Measurements from ENCODE around the gene GAL3ST3.
A peak's percentile ranks its signal among the peaks of the same experiment; 100 is the strongest.

GAL3ST3 gene

GRCh38 chr11:66042996-66043906, 5.7 kb downstream of the GAL3ST3 start:
- Histone ChIP-seq H3K4me2 (ENCODE audit: insufficient read depth, low read length, poor library complexity, severe bottlenecking) (no peak overlapping the region), H4K91ac (ENCODE audit: low read depth, low read length, poor library complexity) (no peak overlapping the region), H3K4me1 (ENCODE audit: control insufficient read depth in 2 of 2, insufficient read depth in 1 of 2, low read depth in 1 of 2, low read length in 2 of 2) (peaks cover 5 to 9% of the 10 kb centered on the region in 2 donors), H3K79me1 (ENCODE audit: low read depth, low read length) (peaks cover 11% of the 10 kb centered on the region), H2BK5ac (ENCODE audit: low read length) (no peak overlapping the region), H3K4ac (ENCODE audit: low read length) (no peak overlapping the region), H2BK15ac (ENCODE audit: low read length) (no peak overlapping the region), H3K27ac (replicated peaks; ENCODE audit: low read length) (no peak overlapping the region), H3K9me3 (replicated peaks in 1 of 2; ENCODE audit: control insufficient read depth in 2 of 2, insufficient read depth in 1 of 2, low read depth in 1 of 2, low read length in 2 of 2) (peaks cover 0 to 2% of the 10 kb centered on the region in 2 donors), H2BK120ac (ENCODE audit: low read depth, low read length) (no peak overlapping the region), H3K9ac (ENCODE audit: low read depth, low read length, poor library complexity) (no peak overlapping the region), H2AFZ (ENCODE audit: low read length) (no peak overlapping the region), H3K18ac (ENCODE audit: low read length) (no peak overlapping the region), H2BK12ac (ENCODE audit: low read length) (no peak overlapping the region), H3K23ac (ENCODE audit: low read depth, low read length, poor library complexity) (peak overlapping the region; percentile 51), H2AK5ac (ENCODE audit: low read depth, low read length) (no peak overlapping the region), H4K8ac (ENCODE audit: low read depth, low read length) (no peak overlapping the region), H3K14ac (ENCODE audit: low read length) (no peak overlapping the region), H3K27me3 (ENCODE audit: control insufficient read depth in 3 of 3, insufficient read depth in 3 of 3, low read depth in 1 of 3, low read length in 3 of 3) (no peaks in the 10 kb centered on the region), H3K36me3 (replicated peaks in 1 of 2; ENCODE audit: control insufficient read depth in 2 of 2, insufficient read depth in 2 of 2, low read length in 2 of 2) (peaks cover 0 to 27% of the 10 kb centered on the region in 2 donors), H3K4me3 (ENCODE audit: low read length in 2 of 2) (peak overlapping the region in 1 of 2 donors; percentile 29)
- no peak for DNase-seq (ENCODE audit: low spot score)
- WGBS, 2 donors (ENCODE audit: extremely low coverage in 2 of 2, insufficient read length in 2 of 2, insufficient replicate concordance in 1 of 2): no CpG with 5 or more reads among the region's 88 CpGs

- H3K9me3 ChIP-seq (replicated peaks in 1 of 2; ENCODE audit: control insufficient read depth in 2 of 2, insufficient read depth in 1 of 2, low read depth in 1 of 2, low read length in 2 of 2): peaks cover under 1 to 2% of the 10 kb centered on the region in 2 donors
- H3K14ac ChIP-seq (ENCODE audit: low read length): no peak overlapping the region
- no peak overlapping the region for H3K4ac ChIP-seq (ENCODE audit: low read length)
- H3K4me1 ChIP-seq (ENCODE audit: control insufficient read depth in 2 of 2, insufficient read depth in 1 of 2, low read depth in 1 of 2, low read length in 2 of 2): peaks cover 4 to 5% of the 10 kb centered on the region in 2 donors
- H3K27ac ChIP-seq (replicated peaks; ENCODE audit: low read length): no peak overlapping the region
- no peak overlapping the region for H2AK5ac ChIP-seq (ENCODE audit: low read depth, low read length)
- no peak overlapping the region for H4K91ac ChIP-seq (ENCODE audit: low read depth, low read length, poor library complexity)
- no peak overlapping the region for H3K23ac ChIP-seq (ENCODE audit: low read depth, low read length, poor library complexity)
- H2BK12ac ChIP-seq (ENCODE audit: low read length): no peak overlapping the region
- no peak overlapping the region for H3K18ac ChIP-seq (ENCODE audit: low read length)
- H3K27me3 ChIP-seq (ENCODE audit: control insufficient read depth in 3 of 3, insufficient read depth in 3 of 3, low read depth in 1 of 3, low read length in 3 of 3): no peaks in the 10 kb centered on the region
- H3K79me1 ChIP-seq (ENCODE audit: low read depth, low read length): peaks cover 9% of the 10 kb centered on the region
- no peak overlapping the region for H4K8ac ChIP-seq (ENCODE audit: low read depth, low read length)
- H2BK120ac ChIP-seq (ENCODE audit: low read depth, low read length): no peak overlapping the region
- no peak overlapping the region for H2BK15ac ChIP-seq (ENCODE audit: low read length)
- no CpG with 5 or more reads among the region's 81 CpGs for WGBS, 2 donors (ENCODE audit: extremely low coverage in 2 of 2, insufficient read length in 2 of 2, insufficient replicate concordance in 1 of 2)
- peaks cover 0 to 27% of the 10 kb centered on the region in 2 donors for H3K36me3 ChIP-seq (replicated peaks in 1 of 2; ENCODE audit: control insufficient read depth in 2 of 2, insufficient read depth in 2 of 2, low read length in 2 of 2)
- no peak overlapping the region for H3K9ac ChIP-seq (ENCODE audit: low read depth, low read length, poor library complexity)
- DNase-seq (ENCODE audit: low spot score): no peak
- H2AFZ ChIP-seq (ENCODE audit: low read length): no peak overlapping the region
- H3K4me3 ChIP-seq (ENCODE audit: low read length in 2 of 2): no peak overlapping the region
- no peak overlapping the region for H3K4me2 ChIP-seq (ENCODE audit: insufficient read depth, low read length, poor library complexity, severe bottlenecking)
- no peak overlapping the region for H2BK5ac ChIP-seq (ENCODE audit: low read length)
These were observed 6.5 kb downstream of the GAL3ST3 start for GRCh38 chr11:66042227-66042995.

GRCh38 chr11:66039765-66040164, 9.2 kb downstream of the GAL3ST3 start:
- WGBS, 2 donors (ENCODE audit: extremely low coverage in 2 of 2, insufficient read length in 2 of 2, insufficient replicate concordance in 1 of 2): no CpG with 5 or more reads among the region's 3 CpGs
- Histone ChIP-seq H3K27ac (replicated peaks; ENCODE audit: low read length) (no peak overlapping the region), H4K8ac (ENCODE audit: low read depth, low read length) (no peak overlapping the region), H2BK12ac (ENCODE audit: low read length) (no peak overlapping the region), H3K79me1 (ENCODE audit: low read depth, low read length) (peaks cover under 1% of the 10 kb centered on the region), H3K27me3 (ENCODE audit: control insufficient read depth in 3 of 3, insufficient read depth in 3 of 3, low read depth in 1 of 3, low read length in 3 of 3) (no peaks in the 10 kb centered on the region), H3K14ac (ENCODE audit: low read length) (no peak overlapping the region), H3K18ac (ENCODE audit: low read length) (no peak overlapping the region), H3K4ac (ENCODE audit: low read length) (no peak overlapping the region), H3K9me3 (replicated peaks in 1 of 2; ENCODE audit: control insufficient read depth in 2 of 2, insufficient read depth in 1 of 2, low read depth in 1 of 2, low read length in 2 of 2) (peaks cover 4% of the 10 kb centered on the region in 2 donors), H3K23ac (ENCODE audit: low read depth, low read length, poor library complexity) (no peak overlapping the region), H2AFZ (ENCODE audit: low read length) (no peak overlapping the region), H2BK5ac (ENCODE audit: low read length) (no peak overlapping the region), H2BK15ac (ENCODE audit: low read length) (no peak overlapping the region), H3K4me1 (ENCODE audit: control insufficient read depth in 2 of 2, insufficient read depth in 1 of 2, low read depth in 1 of 2, low read length in 2 of 2) (peaks cover 0 to 3% of the 10 kb centered on the region in 2 donors), H2AK5ac (ENCODE audit: low read depth, low read length) (no peak overlapping the region), H3K9ac (ENCODE audit: low read depth, low read length, poor library complexity) (no peak overlapping the region), H3K36me3 (replicated peaks in 1 of 2; ENCODE audit: control insufficient read depth in 2 of 2, insufficient read depth in 2 of 2, low read length in 2 of 2) (peaks cover 0 to 25% of the 10 kb centered on the region in 2 donors), H3K4me2 (ENCODE audit: insufficient read depth, low read length, poor library complexity, severe bottlenecking) (no peak overlapping the region), H4K91ac (ENCODE audit: low read depth, low read length, poor library complexity) (no peak overlapping the region), H3K4me3 (ENCODE audit: low read length in 2 of 2) (no peak overlapping the region), H2BK120ac (ENCODE audit: low read depth, low read length) (no peak overlapping the region)
- no peak for DNase-seq (ENCODE audit: low spot score)

GRCh38 chr11:66037327-66037726, 11.6 kb downstream of the GAL3ST3 start:
- Histone ChIP-seq H2AFZ (ENCODE audit: low read length) (no peak overlapping the region), H3K14ac (ENCODE audit: low read length) (no peak overlapping the region), H2BK15ac (ENCODE audit: low read length) (no peak overlapping the region), H3K18ac (ENCODE audit: low read length) (no peak overlapping the region), H3K36me3 (replicated peaks in 1 of 2; ENCODE audit: control insufficient read depth in 2 of 2, insufficient read depth in 2 of 2, low read length in 2 of 2) (peaks cover 0 to 14% of the 10 kb centered on the region in 2 donors), H3K4ac (ENCODE audit: low read length) (no peak overlapping the region), H3K27ac (replicated peaks; ENCODE audit: low read length) (no peak overlapping the region), H4K8ac (ENCODE audit: low read depth, low read length) (no peak overlapping the region), H3K9ac (ENCODE audit: low read depth, low read length, poor library complexity) (no peak overlapping the region), H2AK5ac (ENCODE audit: low read depth, low read length) (no peak overlapping the region), H3K4me2 (ENCODE audit: insufficient read depth, low read length, poor library complexity, severe bottlenecking) (no peak overlapping the region), H2BK12ac (ENCODE audit: low read length) (no peak overlapping the region), H4K91ac (ENCODE audit: low read depth, low read length, poor library complexity) (no peak overlapping the region), H2BK5ac (ENCODE audit: low read length) (no peak overlapping the region), H2BK120ac (ENCODE audit: low read depth, low read length) (no peak overlapping the region), H3K9me3 (replicated peaks in 1 of 2; ENCODE audit: control insufficient read depth in 2 of 2, insufficient read depth in 1 of 2, low read depth in 1 of 2, low read length in 2 of 2) (peaks cover 4% of the 10 kb centered on the region in 2 donors), H3K79me1 (ENCODE audit: low read depth, low read length) (no peaks in the 10 kb centered on the region), H3K4me3 (ENCODE audit: low read length in 2 of 2) (no peak overlapping the region), H3K4me1 (ENCODE audit: control insufficient read depth in 2 of 2, insufficient read depth in 1 of 2, low read depth in 1 of 2, low read length in 2 of 2) (peaks cover 0 to 2% of the 10 kb centered on the region in 2 donors), H3K23ac (ENCODE audit: low read depth, low read length, poor library complexity) (no peak overlapping the region), H3K27me3 (ENCODE audit: control insufficient read depth in 3 of 3, insufficient read depth in 3 of 3, low read depth in 1 of 3, low read length in 3 of 3) (peaks cover 0 to 2% (median 0%) of the 10 kb centered on the region in 3 experiments)
- DNase-seq (ENCODE audit: low spot score): no peak
- no CpG with 5 or more reads among the region's 3 CpGs for WGBS, 2 donors (ENCODE audit: extremely low coverage in 2 of 2, insufficient read length in 2 of 2, insufficient replicate concordance in 1 of 2)
